ENCODE results near the gene AWAT2. TPM values are rescaled to one million over a fixed set of nuclear protein-coding genes. Genes with fewer than 3 reads are reported as not detected.

AWAT2 gene
- total and polyA plus RNA-seq, 2 experiments from 2014 or later = not detected

DNA sequence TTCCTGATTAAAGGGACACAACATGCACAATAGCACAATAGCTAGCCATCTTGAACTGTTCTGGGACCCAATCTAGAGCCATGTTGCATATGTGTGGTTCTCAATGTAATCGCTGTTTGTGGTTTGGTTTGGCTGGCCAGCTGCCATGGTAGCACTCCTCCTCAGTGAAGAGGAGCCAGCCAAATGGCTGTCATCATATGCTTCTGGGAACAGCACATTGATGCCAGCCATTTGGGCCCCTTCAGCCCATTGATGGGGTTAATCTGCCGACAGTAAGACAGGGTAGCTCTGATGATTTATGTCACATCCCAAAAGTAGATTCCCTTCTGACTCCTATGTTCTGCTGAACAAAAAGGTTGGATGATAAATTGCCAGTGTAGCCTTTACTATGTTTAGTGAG is 48.5 kb downstream of the AWAT2 start:
- DNase-seq (ENCODE audit: low spot score) = no peak
- no peaks in the 10 kb centered on the region for H3K27me3 Mint-ChIP-seq (ENCODE audit: insufficient read depth, low read depth, poor library complexity)
- H3K36me3 ChIP-seq (ENCODE audit: insufficient read depth) = no peaks in the 10 kb centered on the region

More for the DNA sequence above, 48.5 kb downstream of the AWAT2 start:
- no peaks in the 10 kb centered on the region for H3K4me1 Mint-ChIP-seq
- H3K9me2 ChIP-seq (ENCODE audit: insufficient read depth) = no peaks in the 10 kb centered on the region
- no peaks in the 10 kb centered on the region for H3K79me2 ChIP-seq (replicated peaks; ENCODE audit: insufficient read depth)
- H3K4me2 ChIP-seq = no peak overlapping the region
- TF ChIP-seq, protein P1, sequence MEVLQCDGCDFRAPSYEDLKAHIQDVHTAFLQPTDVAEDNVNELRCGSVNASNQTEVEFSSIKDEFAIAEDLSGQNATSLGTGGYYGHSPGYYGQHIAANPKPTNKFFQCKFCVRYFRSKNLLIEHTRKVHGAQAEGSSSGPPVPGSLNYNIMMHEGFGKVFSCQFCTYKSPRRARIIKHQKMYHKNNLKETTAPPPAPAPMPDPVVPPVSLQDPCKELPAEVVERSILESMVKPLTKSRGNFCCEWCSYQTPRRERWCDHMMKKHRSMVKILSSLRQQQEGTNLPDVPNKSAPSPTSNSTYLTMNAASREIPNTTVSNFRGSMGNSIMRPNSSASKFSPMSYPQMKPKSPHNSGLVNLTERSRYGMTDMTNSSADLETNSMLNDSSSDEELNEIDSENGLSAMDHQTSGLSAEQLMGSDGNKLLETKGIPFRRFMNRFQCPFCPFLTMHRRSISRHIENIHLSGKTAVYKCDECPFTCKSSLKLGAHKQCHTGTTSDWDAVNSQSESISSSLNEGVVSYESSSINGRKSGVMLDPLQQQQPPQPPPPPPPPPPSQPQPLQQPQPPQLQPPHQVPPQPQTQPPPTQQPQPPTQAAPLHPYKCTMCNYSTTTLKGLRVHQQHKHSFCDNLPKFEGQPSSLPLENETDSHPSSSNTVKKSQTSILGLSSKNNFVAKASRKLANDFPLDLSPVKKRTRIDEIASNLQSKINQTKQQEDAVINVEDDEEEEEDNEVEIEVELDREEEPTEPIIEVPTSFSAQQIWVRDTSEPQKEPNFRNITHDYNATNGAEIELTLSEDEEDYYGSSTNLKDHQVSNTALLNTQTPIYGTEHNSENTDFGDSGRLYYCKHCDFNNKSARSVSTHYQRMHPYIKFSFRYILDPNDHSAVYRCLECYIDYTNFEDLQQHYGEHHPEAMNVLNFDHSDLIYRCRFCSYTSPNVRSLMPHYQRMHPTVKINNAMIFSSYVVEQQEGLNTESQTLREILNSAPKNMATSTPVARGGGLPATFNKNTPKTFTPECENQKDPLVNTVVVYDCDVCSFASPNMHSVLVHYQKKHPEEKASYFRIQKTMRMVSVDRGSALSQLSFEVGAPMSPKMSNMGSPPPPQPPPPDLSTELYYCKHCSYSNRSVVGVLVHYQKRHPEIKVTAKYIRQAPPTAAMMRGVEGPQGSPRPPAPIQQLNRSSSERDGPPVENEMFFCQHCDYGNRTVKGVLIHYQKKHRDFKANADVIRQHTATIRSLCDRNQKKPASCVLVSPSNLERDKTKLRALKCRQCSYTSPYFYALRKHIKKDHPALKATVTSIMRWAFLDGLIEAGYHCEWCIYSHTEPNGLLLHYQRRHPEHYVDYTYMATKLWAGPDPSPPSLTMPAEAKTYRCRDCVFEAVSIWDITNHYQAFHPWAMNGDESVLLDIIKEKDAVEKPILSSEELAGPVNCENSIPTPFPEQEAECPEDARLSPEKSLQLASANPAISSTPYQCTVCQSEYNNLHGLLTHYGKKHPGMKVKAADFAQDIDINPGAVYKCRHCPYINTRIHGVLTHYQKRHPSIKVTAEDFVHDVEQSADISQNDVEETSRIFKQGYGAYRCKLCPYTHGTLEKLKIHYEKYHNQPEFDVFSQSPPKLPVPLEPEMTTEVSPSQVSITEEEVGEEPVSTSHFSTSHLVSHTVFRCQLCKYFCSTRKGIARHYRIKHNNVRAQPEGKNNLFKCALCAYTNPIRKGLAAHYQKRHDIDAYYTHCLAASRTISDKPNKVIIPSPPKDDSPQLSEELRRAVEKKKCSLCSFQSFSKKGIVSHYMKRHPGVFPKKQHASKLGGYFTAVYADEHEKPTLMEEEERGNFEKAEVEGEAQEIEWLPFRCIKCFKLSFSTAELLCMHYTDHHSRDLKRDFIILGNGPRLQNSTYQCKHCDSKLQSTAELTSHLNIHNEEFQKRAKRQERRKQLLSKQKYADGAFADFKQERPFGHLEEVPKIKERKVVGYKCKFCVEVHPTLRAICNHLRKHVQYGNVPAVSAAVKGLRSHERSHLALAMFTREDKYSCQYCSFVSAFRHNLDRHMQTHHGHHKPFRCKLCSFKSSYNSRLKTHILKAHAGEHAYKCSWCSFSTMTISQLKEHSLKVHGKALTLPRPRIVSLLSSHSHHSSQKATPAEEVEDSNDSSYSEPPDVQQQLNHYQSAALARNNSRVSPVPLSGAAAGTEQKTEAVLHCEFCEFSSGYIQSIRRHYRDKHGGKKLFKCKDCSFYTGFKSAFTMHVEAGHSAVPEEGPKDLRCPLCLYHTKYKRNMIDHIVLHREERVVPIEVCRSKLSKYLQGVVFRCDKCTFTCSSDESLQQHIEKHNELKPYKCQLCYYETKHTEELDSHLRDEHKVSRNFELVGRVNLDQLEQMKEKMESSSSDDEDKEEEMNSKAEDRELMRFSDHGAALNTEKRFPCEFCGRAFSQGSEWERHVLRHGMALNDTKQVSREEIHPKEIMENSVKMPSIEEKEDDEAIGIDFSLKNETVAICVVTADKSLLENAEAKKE (CRISPR knock-in tag; IDR thresholded peaks at IDR 0.05) = no peak
- TF ChIP-seq CTCF (conservative IDR thresholded peaks at IDR 0.05; ENCODE audit: low read depth in 2 of 2) (no peak), ETS1 (IDR thresholded peaks at IDR 0.05) (no peak), JUNB (IDR thresholded peaks at IDR 0.05; ENCODE audit: unreplicated experiment) (no peak), EZH2phosphoT487 (IDR thresholded peaks at IDR 0.05; ENCODE audit: unreplicated experiment) (no peak), POLR2AphosphoS5 (IDR thresholded peaks at IDR 0.05; ENCODE audit: low read depth) (no peak), CREB1 (CRISPR knock-in tag; IDR thresholded peaks at IDR 0.05; ENCODE audit: low read depth) (no peak), ZNF331 (CRISPR knock-in tag; IDR thresholded peaks at IDR 0.05; ENCODE audit: low read depth) (no peak), ZNF114 (CRISPR knock-in tag; IDR thresholded peaks at IDR 0.05) (no peak), NANOG (IDR thresholded peaks at IDR 0.05; ENCODE audit: borderline replicate concordance) (no peak), EZH2 (IDR thresholded peaks at IDR 0.05; ENCODE audit: low read depth, unreplicated experiment) (no peak), STAT1 (IDR thresholded peaks at IDR 0.05; ENCODE audit: unreplicated experiment) (no peak)
- TF ChIP-seq, protein P2, sequence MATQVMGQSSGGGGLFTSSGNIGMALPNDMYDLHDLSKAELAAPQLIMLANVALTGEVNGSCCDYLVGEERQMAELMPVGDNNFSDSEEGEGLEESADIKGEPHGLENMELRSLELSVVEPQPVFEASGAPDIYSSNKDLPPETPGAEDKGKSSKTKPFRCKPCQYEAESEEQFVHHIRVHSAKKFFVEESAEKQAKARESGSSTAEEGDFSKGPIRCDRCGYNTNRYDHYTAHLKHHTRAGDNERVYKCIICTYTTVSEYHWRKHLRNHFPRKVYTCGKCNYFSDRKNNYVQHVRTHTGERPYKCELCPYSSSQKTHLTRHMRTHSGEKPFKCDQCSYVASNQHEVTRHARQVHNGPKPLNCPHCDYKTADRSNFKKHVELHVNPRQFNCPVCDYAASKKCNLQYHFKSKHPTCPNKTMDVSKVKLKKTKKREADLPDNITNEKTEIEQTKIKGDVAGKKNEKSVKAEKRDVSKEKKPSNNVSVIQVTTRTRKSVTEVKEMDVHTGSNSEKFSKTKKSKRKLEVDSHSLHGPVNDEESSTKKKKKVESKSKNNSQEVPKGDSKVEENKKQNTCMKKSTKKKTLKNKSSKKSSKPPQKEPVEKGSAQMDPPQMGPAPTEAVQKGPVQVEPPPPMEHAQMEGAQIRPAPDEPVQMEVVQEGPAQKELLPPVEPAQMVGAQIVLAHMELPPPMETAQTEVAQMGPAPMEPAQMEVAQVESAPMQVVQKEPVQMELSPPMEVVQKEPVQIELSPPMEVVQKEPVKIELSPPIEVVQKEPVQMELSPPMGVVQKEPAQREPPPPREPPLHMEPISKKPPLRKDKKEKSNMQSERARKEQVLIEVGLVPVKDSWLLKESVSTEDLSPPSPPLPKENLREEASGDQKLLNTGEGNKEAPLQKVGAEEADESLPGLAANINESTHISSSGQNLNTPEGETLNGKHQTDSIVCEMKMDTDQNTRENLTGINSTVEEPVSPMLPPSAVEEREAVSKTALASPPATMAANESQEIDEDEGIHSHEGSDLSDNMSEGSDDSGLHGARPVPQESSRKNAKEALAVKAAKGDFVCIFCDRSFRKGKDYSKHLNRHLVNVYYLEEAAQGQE (IDR thresholded peaks at IDR 0.05; ENCODE audit: unreplicated experiment) = no peak
- H3K4me1 ChIP-seq (ENCODE audit: insufficient read depth) = no peaks in the 10 kb centered on the region
- H2AFZ ChIP-seq = no peak overlapping the region
- H4K20me1 ChIP-seq (replicated peaks; ENCODE audit: insufficient read depth) = no peaks in the 10 kb centered on the region
- no peaks in the 10 kb centered on the region for H3K27me3 ChIP-seq (ENCODE audit: insufficient read depth)
- H3K9me3 Mint-ChIP-seq = peaks cover 12% of the 10 kb centered on the region
- H3K36me3 Mint-ChIP-seq (ENCODE audit: low read depth) = peaks cover 16% of the 10 kb centered on the region
- no peaks in the 10 kb centered on the region for H3F3A ChIP-seq (replicated peaks; ENCODE audit: low read depth)
- no peak overlapping the region for H3K4me3 Mint-ChIP-seq
- H3K4me3 ChIP-seq = no peak overlapping the region
- no peak for ATAC-seq
- H3K27ac Mint-ChIP-seq = no peak overlapping the region
- H3K27ac ChIP-seq (ENCODE audit: low read depth) = no peak overlapping the region

All from GM23338 (cell line).